Tibial nerve (tissue), 4 donors: ENCODE data around the gene RTL10. TPM values are rescaled to one million over a fixed set of nuclear protein-coding genes. Genes with fewer than 3 reads are reported as not detected.

Source experiments
- DNase-seq, 2 donors: peaks; one replicate each; pipeline ENCODE4 v3.0.0-alpha.2; 2019; ENCODE audit warnings: low spot score in 2 of 2
- H3K27ac ChIP-seq, 4 donors: fragments of 200-600 bp; sonication (generic) in 3 of 4; one replicate each; pipeline ENCODE4 v1.5.1; 2017 to 2019; ENCODE audit warnings: mild to moderate bottlenecking in 1 of 4
- H3K27me3 ChIP-seq, 2 donors: fragments of 200-600 bp; sonication (generic) in 1 of 2; one replicate each; pipeline versions ENCODE4 v1.5.1 to v1.6.0; 2017 to 2019
- H3K36me3 ChIP-seq, 3 donors: fragments of 200-600 bp; sonication (generic); one replicate each; pipeline ENCODE4 v1.5.1; 2018 to 2019
- H3K4me1 ChIP-seq, 4 donors: fragments of 200-600 bp; sonication (generic) in 3 of 4; one replicate each; pipeline ENCODE4 v1.5.1; 2017 to 2019
- H3K4me3 ChIP-seq, 4 donors: fragments of 200-600 bp; sonication (generic) in 3 of 4; one replicate each; pipeline ENCODE4 v1.5.1; 2017 to 2019; ENCODE audit warnings: mild to moderate bottlenecking in 1 of 4, moderate library complexity in 1 of 4
- H3K9me3 ChIP-seq, 4 donors: fragments of 200-600 bp; sonication (generic) in 3 of 4; one replicate each; pipeline ENCODE4 v1.5.1; 2017 to 2019
- CTCF ChIP-seq, 5 experiments: fragments of 200-600 bp in 3 of 5; fragments of 450-650 bp in 2 of 5; sonication (generic) in 3 of 5; IDR thresholded peaks; one replicate each; pipeline ENCODE4 v1.5.1; 2016 to 2019; ENCODE audit warnings: antibody characterized with exemption in 5 of 5, mild to moderate bottlenecking in 3 of 5, moderate library complexity in 2 of 5
- EP300 ChIP-seq, 2 donors: sonication (generic); formaldehyde crosslinking; IDR thresholded peaks; one replicate each; pipeline ENCODE4 v1.6.1; 2017; ENCODE audit warnings: antibody characterized with exemption in 2 of 2, mild to moderate bottlenecking in 1 of 2
- POLR2A ChIP-seq, 2 donors: fragments of 450-650 bp; IDR thresholded peaks; one replicate each; pipeline ENCODE4 v1.6.1; 2017; ENCODE audit warnings: antibody characterized with exemption in 2 of 2, mild to moderate bottlenecking in 2 of 2, moderate library complexity in 2 of 2
- WGBS, 2 donors: methylation state at CpG; one replicate each; pipeline ENCODE4 v1.1.5; 2018; 5-methylcytosine and 5-hydroxymethylcytosine counted together
- total RNA-seq, 4 donors: library from RNA; depleted of rRNA; stranded (reverse); fragments of >200 nt; gene quantifications; one replicate each; pipeline ENCODE4 v1.1.0, GENCODE V29; 2016

Gene RTL10
- total RNA-seq, 4 donors from 2014 or later = 10.2 to 13.3 (median 11.4) TPM

GRCh38 chr22:19811211-19811621 is 43.5 kb downstream of the RTL10 start:
- TF ChIP-seq POLR2A (IDR thresholded peaks at IDR 0.05) (no peak), EP300 (IDR thresholded peaks at IDR 0.05) (no peak), CTCF (IDR thresholded peaks at IDR 0.05) (no peak)
- DNase-seq = no peak
- no peaks in the 10 kb centered on the region for H3K9me3 ChIP-seq
- H3K36me3 ChIP-seq = peaks cover 0 to 30% (median 0%) of the 10 kb centered on the region in 3 donors
- 64 to 78% methylated on average over 12 of the region's 12 CpGs for WGBS, 2 donors
- no peak overlapping the region for H3K27ac ChIP-seq
- no peak overlapping the region for H3K4me3 ChIP-seq
- peaks cover 0 to 25% (median 0%) of the 10 kb centered on the region in 4 donors for H3K4me1 ChIP-seq
- no peaks in the 10 kb centered on the region for H3K27me3 ChIP-seq

- no peak for TF ChIP-seq EP300 (IDR thresholded peaks at IDR 0.05)
- no peak for TF ChIP-seq POLR2A (IDR thresholded peaks at IDR 0.05)
- TF ChIP-seq CTCF (IDR thresholded peaks at IDR 0.05) = no peak
- peak in 1 of 2 donors; percentile 6 for DNase-seq
- H3K9me3 ChIP-seq = no peaks in the 10 kb centered on the region
- peaks cover 0 to 31% (median 0%) of the 10 kb centered on the region in 4 donors for H3K4me1 ChIP-seq
- WGBS, 2 donors = 73 to 76% methylated on average over 20 to 23 of the region's 23 CpGs
- no peak overlapping the region for H3K27ac ChIP-seq
- H3K4me3 ChIP-seq = no peak overlapping the region
- H3K36me3 ChIP-seq = peaks cover 0 to 31% (median 0%) of the 10 kb centered on the region in 3 donors
- H3K27me3 ChIP-seq = no peaks in the 10 kb centered on the region
Observed at GRCh38 chr22:19810381-19811201, 44.1 kb downstream of the RTL10 start.

GRCh38 chr22:19809741-19810140 is 44.9 kb downstream of the RTL10 start:
- Histone ChIP-seq H3K4me1 (peaks cover 0 to 32% (median 0%) of the 10 kb centered on the region in 4 donors), H3K36me3 (peaks cover 0 to 31% (median 0%) of the 10 kb centered on the region in 3 donors), H3K27ac (no peak overlapping the region), H3K27me3 (no peaks in the 10 kb centered on the region), H3K4me3 (no peak overlapping the region), H3K9me3 (no peaks in the 10 kb centered on the region)
- DNase-seq = no peak
- no peak for TF ChIP-seq POLR2A (IDR thresholded peaks at IDR 0.05)
- no peak for TF ChIP-seq EP300 (IDR thresholded peaks at IDR 0.05)
- TF ChIP-seq CTCF (IDR thresholded peaks at IDR 0.05) = no peak
- WGBS, 2 donors = 94 to 100% methylated on average over 3 of the region's 3 CpGs

- Histone ChIP-seq H3K27ac (no peak overlapping the region), H3K4me1 (peaks cover 0 to 32% (median 0%) of the 10 kb centered on the region in 4 donors), H3K36me3 (peaks cover 0 to 32% (median 0%) of the 10 kb centered on the region in 3 donors), H3K4me3 (no peak overlapping the region), H3K27me3 (no peaks in the 10 kb centered on the region), H3K9me3 (no peaks in the 10 kb centered on the region)
- DNase-seq = no peak
- TF ChIP-seq EP300 (IDR thresholded peaks at IDR 0.05) = no peak
- TF ChIP-seq POLR2A (IDR thresholded peaks at IDR 0.05) = no peak
- no peak for TF ChIP-seq CTCF (IDR thresholded peaks at IDR 0.05)
- WGBS, 2 donors = 80 to 81% methylated on average over 11 of the region's 11 CpGs
Observed at GRCh38 chr22:19808873-19809478, 45.7 kb downstream of the RTL10 start.
